A549 (cell line): ENCODE results near the gene TCAP. TPM values are rescaled to one million over a fixed set of nuclear protein-coding genes. Genes with fewer than 3 reads are reported as not detected.
A peak's percentile ranks its signal among the peaks of the same experiment; 100 is the strongest.

Experiments used
- ATAC-seq, 2 experiments: fragments of 200-7000 bp in 1 of 2; fragments of >200 bp in 1 of 2; cut with Nextera tagmentation in 1 of 2; cut with Tn5 transposase in 1 of 2; 3 replicates each; pipeline versions ENCODE4 v1.8.0 to v1.9.1; 2018 to 2020; ENCODE audit warnings: mild to moderate bottlenecking in 1 of 2, moderate library complexity in 1 of 2
- CTCF ChIA-PET: fragments of 300-600 bp; sonication (Branson Sonifier 250); formaldehyde crosslinking; extraction: SDS; loops from one replicate; lab custom pipeline; 2021; ENCODE audit warnings: antibody characterized with exemption, inconsistent platforms; lab: Yijun Ruan, JAX
- POLR2A ChIA-PET: fragments of 350-600 bp; formaldehyde crosslinking; extraction: SDS; loops from one replicate; lab custom pipeline; 2021; ENCODE audit warnings: antibody characterized with exemption, inconsistent platforms; lab: Yijun Ruan, JAX
- DNase-seq, 2 experiments: peaks; one replicate each; pipeline versions ENCODE4 v3.0.0 to v3.0.0-alpha.2; 2011 to 2016; ENCODE audit warnings: low read depth in 1 of 2, low spot score in 1 of 2
- FAIRE-seq: peaks from 2 replicates; lab custom pipeline; 2011; peaks lifted over from hg19 to GRCh38; lab: Jason Lieb, UNC
- H3K27ac ChIP-seq, 2 experiments: fragments of >200 bp; sonication (Bioruptor Twin); formaldehyde crosslinking; 3 replicates each; pipeline ENCODE4 v1.5.1; 2016 to 2017
- H3K4me1 ChIP-seq: fragments of >200 bp; sonication (Bioruptor Twin); formaldehyde crosslinking; 3 replicates; pipeline ENCODE4 v1.6.1; 2016
- H3K4me2 ChIP-seq: fragments of >200 bp; sonication (Bioruptor Twin); formaldehyde crosslinking; 3 replicates; pipeline ENCODE4 v1.6.1; 2016
- H3K4me3 ChIP-seq: fragments of >200 bp; sonication (Bioruptor Twin); formaldehyde crosslinking; 3 replicates; pipeline ENCODE4 v1.5.1; 2016
- H3K9me3 ChIP-seq: fragments of >200 bp; sonication (Bioruptor Twin); formaldehyde crosslinking; 3 replicates; pipeline ENCODE4 v1.6.1; 2016
- CEBPB ChIP-seq, 2 experiments: fragments of >200 bp in 1 of 2; sonication (Bioruptor Twin) in 1 of 2; formaldehyde crosslinking in 1 of 2; IDR thresholded peaks; 2 replicates each; pipeline ENCODE4 v1.6.1; 2012 to 2016
- FOSL2 ChIP-seq, 2 experiments: fragments of 450-650 bp in 1 of 2; fragments of >200 bp in 1 of 2; sonication (Bioruptor Twin) in 1 of 2; formaldehyde crosslinking; IDR thresholded peaks; 2 replicates each; pipeline versions ENCODE4 v1.5.0 to v1.6.1; 2016 to 2020; ENCODE audit warnings: mild to moderate bottlenecking in 1 of 2, moderate library complexity in 1 of 2
- GATA3 ChIP-seq: IDR thresholded peaks from 2 replicates; pipeline ENCODE4 v1.6.1; 2012; ENCODE audit warnings: borderline replicate concordance
- HDAC2 ChIP-seq: fragments of 200-600 bp; sonication (generic); IDR thresholded peaks from 2 replicates; pipeline ENCODE4 v1.6.1; 2016
- HOXB13 ChIP-seq: fragments of 250-450 bp; sonication (Bioruptor Pico); IDR thresholded peaks from 2 replicates; pipeline ENCODE4 v1.5.0; 2020; ENCODE audit warnings: low read depth, mild to moderate bottlenecking, moderate library complexity
- HOXB5 ChIP-seq: fragments of 250-450 bp; sonication (Bioruptor Pico); IDR thresholded peaks from 2 replicates; pipeline ENCODE4 v1.5.0; 2020; ENCODE audit warnings: mild to moderate bottlenecking, moderate library complexity
- JUNB ChIP-seq: fragments of >200 bp; sonication (Bioruptor Twin); formaldehyde crosslinking; IDR thresholded peaks from 2 replicates; pipeline ENCODE4 v1.6.1; 2016
- MAZ ChIP-seq: fragments of 150-350 bp; IDR thresholded peaks from 2 replicates; pipeline ENCODE4 v1.6.1; 2014; ENCODE audit warnings: antibody characterized with exemption, low read depth, low read length, borderline replicate concordance
- MYC ChIP-seq: IDR thresholded peaks from 2 replicates; pipeline ENCODE4 v1.6.1; 2012; ENCODE audit warnings: mild to moderate bottlenecking, inconsistent platforms, low read length, improper control_type of control experiment, borderline replicate concordance
- PHF8 ChIP-seq: fragments of 200-600 bp; sonication (generic); IDR thresholded peaks from 2 replicates; pipeline ENCODE4 v1.6.1; 2016; ENCODE audit warnings: low read depth, mild to moderate bottlenecking, antibody characterized with exemption, moderate library complexity, borderline replicate concordance
- RARB ChIP-seq: fragments of 250-450 bp; sonication (Bioruptor Pico); IDR thresholded peaks from 2 replicates; pipeline ENCODE4 v1.8.0; 2021; ENCODE audit warnings: mild to moderate bottlenecking, moderate library complexity
- ZSCAN20 ChIP-seq: fragments of 250-450 bp; sonication (Bioruptor Pico); IDR thresholded peaks from 2 replicates; pipeline ENCODE4 v1.8.0; 2022; ENCODE audit warnings: mild to moderate bottlenecking, moderate library complexity
- WGBS: methylation state at CpG from one replicate; pipeline ENCODE4 v1.1.6; 2017; ENCODE audit errors: missing lambda C conversion rate; 5-methylcytosine and 5-hydroxymethylcytosine counted together
- polyA plus RNA-seq, 4 experiments: library from polyadenylated mRNA; depleted of rRNA in 3 of 4; stranded (reverse); fragments of >200 nt; fragmentation: RNase III in 1 of 4; extraction: RNeasy Plus Mini Kit Qiagen cat#74134 plus additional on column Dnase treatment in 1 of 4; gene quantifications; 2 replicates in 3 of 4; 3 replicates in 1 of 4; pipeline ENCODE4 v1.2.3, GENCODE V29; 2011 to 2017
- TF ChIP-seq, protein P1 (sequence below): fragments of 250-450 bp; sonication (Bioruptor Pico); IDR thresholded peaks from 2 replicates; pipeline ENCODE4 v1.5.0; 2021; ENCODE audit warnings: mild to moderate bottlenecking, moderate library complexity, borderline replicate concordance
- TF ChIP-seq, protein P2 (sequence below): fragments of 150-350 bp; IDR thresholded peaks from 2 replicates; pipeline ENCODE4 v1.6.1; 2014; ENCODE audit warnings: low read depth, mild to moderate bottlenecking, low read length
- TF ChIP-seq, protein P3 (sequence below): fragments of 200-600 bp; sonication (generic); IDR thresholded peaks from 2 replicates; pipeline ENCODE4 v1.6.1; 2016; ENCODE audit warnings: antibody characterized with exemption, mild to moderate bottlenecking, moderate library complexity
- TF ChIP-seq, protein P4 (sequence below): IDR thresholded peaks from 2 replicates; pipeline ENCODE4 v1.6.1; 2012

The TCAP gene
- polyA plus RNA-seq, 2 of the 4 experiments (the other 2 are of a cell fraction), result 0.41 to 1.2 TPM

DNA sequence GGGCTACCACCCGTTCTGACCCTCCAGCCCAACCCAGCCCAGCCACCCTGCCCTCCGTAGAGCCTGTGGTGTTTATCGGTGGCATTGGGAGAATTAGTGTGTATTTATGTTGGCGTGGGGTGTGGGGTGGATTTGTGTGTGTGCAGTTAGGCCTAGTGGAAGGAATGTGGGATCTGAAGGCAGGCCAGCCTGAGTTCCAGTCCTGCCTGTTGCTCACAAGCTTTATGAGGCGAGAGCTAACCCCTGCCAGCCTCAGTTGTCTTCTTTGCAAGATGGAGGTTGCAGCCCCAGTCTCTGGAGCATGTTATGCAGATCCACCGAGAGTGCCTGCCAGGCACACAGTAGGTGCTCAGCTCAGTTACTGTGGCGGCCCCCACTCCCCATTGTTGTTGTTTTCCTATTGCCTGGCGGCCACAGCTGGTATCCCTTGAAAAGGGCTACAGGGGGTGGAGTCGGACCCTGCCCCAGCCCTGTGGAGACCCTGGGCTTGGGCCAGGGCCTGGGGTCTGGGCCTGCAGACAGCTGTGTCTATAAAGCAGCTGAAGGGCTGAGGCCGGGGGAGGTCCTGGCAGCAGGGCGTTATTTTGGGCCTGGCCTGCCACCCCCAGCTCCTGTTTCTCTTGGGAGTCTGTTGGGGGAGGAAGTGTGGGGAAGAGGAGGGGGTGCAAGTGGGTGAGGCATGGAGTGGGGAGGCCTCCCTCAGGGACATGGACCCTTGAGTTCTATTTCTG lies 39.8 kb downstream of the TCAP start:
- POLR2A ChIA-PET, result no interaction called here
- peaks cover 59% of the 10 kb centered on the region for H3K4me1 ChIP-seq
- H3K4me3 ChIP-seq, result no peak overlapping the region
- TF ChIP-seq FOSL2 (IDR thresholded peaks at IDR 0.05) (no peak), FOSL2 (CRISPR knock-in tag; IDR thresholded peaks at IDR 0.05) (no peak), RARB (CRISPR knock-in tag) (no peak)
- TF ChIP-seq, protein P1, sequence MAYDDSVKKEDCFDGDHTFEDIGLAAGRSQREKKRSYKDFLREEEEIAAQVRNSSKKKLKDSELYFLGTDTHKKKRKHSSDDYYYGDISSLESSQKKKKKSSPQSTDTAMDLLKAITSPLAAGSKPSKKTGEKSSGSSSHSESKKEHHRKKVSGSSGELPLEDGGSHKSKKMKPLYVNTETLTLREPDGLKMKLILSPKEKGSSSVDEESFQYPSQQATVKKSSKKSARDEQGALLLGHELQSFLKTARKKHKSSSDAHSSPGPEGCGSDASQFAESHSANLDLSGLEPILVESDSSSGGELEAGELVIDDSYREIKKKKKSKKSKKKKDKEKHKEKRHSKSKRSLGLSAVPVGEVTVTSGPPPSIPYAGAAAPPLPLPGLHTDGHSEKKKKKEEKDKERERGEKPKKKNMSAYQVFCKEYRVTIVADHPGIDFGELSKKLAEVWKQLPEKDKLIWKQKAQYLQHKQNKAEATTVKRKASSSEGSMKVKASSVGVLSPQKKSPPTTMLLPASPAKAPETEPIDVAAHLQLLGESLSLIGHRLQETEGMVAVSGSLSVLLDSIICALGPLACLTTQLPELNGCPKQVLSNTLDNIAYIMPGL (CRISPR knock-in tag), result no peak
- TF ChIP-seq, all 56 proteins: peak for 0
- ATAC-seq (no peak), DNase-seq (peak; percentile 38 to 40), FAIRE-seq (no peak)
- H3K27ac ChIP-seq, result peak overlapping the region in 1 of 2 experiments; percentile 24; a peak in 1 of 6 replicates
- H3K4me2 ChIP-seq, result peak overlapping the region; percentile 3; the same call in 1 of the 3 replicates
- CTCF ChIA-PET, result interaction anchor here (0.9 to 50.7 kb wide), 7 partner anchors 12 to 68 kb away, joined by 3 to 1391 read pairs (median 7); partner anchors contain the start of genes MIEN1, PGAP3, PPP1R1B and STARD3
- H3K9me3 ChIP-seq, result no peaks in the 10 kb centered on the region
- 85% methylated on average over 9 of the region's 11 CpGs for WGBS

DNA sequence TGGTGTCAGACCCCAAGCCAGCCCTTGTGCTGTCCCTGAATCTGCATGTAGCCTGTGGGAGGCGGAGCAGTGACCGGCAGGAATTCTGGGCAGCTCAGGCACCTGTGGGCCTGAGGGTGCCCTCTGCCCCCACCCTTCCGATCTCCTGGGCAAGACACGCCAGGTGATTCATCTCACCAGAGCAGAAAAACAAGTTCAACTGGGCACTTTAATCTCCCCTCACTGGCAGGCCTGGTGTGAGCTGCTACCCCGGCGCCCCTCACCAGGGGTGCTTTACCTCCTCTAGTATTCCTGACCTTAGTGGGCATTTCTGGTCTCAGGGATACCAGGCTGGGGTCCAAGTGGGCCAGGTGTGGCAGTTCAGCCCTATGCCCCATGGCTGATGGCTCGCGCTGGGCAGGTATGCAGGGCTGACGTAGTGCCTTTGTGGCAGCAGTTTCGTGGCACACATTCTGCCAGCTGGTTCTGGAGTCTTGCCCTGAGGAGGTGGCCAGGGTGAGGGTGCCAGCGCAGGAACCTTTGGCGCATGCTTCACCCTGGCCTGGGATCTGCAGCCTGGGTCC lies 40.7 kb downstream of the TCAP start:
- Histone ChIP-seq H3K4me3 (no peak overlapping the region), H3K9me3 (no peaks in the 10 kb centered on the region), H3K27ac (peak overlapping the region in 1 of 2 experiments; percentile 24; a peak in 1 of 6 replicates), H3K4me2 (no peak overlapping the region), H3K4me1 (peaks cover 55% of the 10 kb centered on the region)
- DNase-seq, result no peak
- TF ChIP-seq PHF8 (no peak), CEBPB (IDR thresholded peaks at IDR 0.05) (no peak), MAZ (no peak), JUNB (no peak), GATA3 (no peak), HDAC2 (no peak), FOSL2 (IDR thresholded peaks at IDR 0.05) (no peak), FOSL2 (CRISPR knock-in tag; IDR thresholded peaks at IDR 0.05) (no peak), ZSCAN20 (no peak), HOXB5 (CRISPR knock-in tag) (no peak), MYC (no peak), HOXB13 (CRISPR knock-in tag) (no peak)
- TF ChIP-seq, protein P2, sequence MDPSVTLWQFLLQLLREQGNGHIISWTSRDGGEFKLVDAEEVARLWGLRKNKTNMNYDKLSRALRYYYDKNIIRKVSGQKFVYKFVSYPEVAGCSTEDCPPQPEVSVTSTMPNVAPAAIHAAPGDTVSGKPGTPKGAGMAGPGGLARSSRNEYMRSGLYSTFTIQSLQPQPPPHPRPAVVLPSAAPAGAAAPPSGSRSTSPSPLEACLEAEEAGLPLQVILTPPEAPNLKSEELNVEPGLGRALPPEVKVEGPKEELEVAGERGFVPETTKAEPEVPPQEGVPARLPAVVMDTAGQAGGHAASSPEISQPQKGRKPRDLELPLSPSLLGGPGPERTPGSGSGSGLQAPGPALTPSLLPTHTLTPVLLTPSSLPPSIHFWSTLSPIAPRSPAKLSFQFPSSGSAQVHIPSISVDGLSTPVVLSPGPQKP, result no peak
- TF ChIP-seq, protein P3, sequence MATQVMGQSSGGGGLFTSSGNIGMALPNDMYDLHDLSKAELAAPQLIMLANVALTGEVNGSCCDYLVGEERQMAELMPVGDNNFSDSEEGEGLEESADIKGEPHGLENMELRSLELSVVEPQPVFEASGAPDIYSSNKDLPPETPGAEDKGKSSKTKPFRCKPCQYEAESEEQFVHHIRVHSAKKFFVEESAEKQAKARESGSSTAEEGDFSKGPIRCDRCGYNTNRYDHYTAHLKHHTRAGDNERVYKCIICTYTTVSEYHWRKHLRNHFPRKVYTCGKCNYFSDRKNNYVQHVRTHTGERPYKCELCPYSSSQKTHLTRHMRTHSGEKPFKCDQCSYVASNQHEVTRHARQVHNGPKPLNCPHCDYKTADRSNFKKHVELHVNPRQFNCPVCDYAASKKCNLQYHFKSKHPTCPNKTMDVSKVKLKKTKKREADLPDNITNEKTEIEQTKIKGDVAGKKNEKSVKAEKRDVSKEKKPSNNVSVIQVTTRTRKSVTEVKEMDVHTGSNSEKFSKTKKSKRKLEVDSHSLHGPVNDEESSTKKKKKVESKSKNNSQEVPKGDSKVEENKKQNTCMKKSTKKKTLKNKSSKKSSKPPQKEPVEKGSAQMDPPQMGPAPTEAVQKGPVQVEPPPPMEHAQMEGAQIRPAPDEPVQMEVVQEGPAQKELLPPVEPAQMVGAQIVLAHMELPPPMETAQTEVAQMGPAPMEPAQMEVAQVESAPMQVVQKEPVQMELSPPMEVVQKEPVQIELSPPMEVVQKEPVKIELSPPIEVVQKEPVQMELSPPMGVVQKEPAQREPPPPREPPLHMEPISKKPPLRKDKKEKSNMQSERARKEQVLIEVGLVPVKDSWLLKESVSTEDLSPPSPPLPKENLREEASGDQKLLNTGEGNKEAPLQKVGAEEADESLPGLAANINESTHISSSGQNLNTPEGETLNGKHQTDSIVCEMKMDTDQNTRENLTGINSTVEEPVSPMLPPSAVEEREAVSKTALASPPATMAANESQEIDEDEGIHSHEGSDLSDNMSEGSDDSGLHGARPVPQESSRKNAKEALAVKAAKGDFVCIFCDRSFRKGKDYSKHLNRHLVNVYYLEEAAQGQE, result no peak
- TF ChIP-seq, protein P4, sequence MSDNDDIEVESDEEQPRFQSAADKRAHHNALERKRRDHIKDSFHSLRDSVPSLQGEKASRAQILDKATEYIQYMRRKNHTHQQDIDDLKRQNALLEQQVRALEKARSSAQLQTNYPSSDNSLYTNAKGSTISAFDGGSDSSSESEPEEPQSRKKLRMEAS, result no peak
- TF ChIP-seq, protein P1 (CRISPR knock-in tag), result no peak
- no peak for ATAC-seq
- WGBS, result 90% methylated on average over 12 of the region's 12 CpGs
- ChIA-PET CTCF (interaction anchor here (0.9 to 50.7 kb wide), 9 partner anchors 8 to 68 kb away, joined by 3 to 1391 read pairs (median 4); partner anchors contain the start of genes MIEN1, PGAP3, PPP1R1B and STARD3), POLR2A (no interaction called here)
- FAIRE-seq, result no peak
